Heart right ventricle (tissue), 16 donors: Measurements from ENCODE around the gene WDR64. TPM values are rescaled to one million over a fixed set of nuclear protein-coding genes. Genes with fewer than 3 reads are reported as not detected.

Experiments
- ATAC-seq, 8 donors: fragments of 200-7000 bp; cut with Tn5 transposase; one replicate each; pipeline ENCODE4 v1.9.1; 2020; ENCODE audit warnings: mild to moderate bottlenecking in 8 of 8, moderate library complexity in 8 of 8, moderate number of reproducible peaks in 1 of 8
- DNase-seq, 2 donors: peaks; one replicate each; pipeline ENCODE4 v3.0.0-alpha.2; 2020
- H3K27ac ChIP-seq, 10 donors: fragments of 200-600 bp; sonication (generic) in 2 of 10; one replicate each; pipeline versions ENCODE4 v1.5.0 to v1.8.0; 2020 to 2022; ENCODE audit warnings: mild to moderate bottlenecking in 3 of 10
- H3K27me3 ChIP-seq, 7 donors: fragments of 200-600 bp; one replicate each; pipeline ENCODE4 v1.8.0; 2021 to 2022; ENCODE audit warnings: mild to moderate bottlenecking in 2 of 7
- H3K36me3 ChIP-seq, 9 donors: fragments of 200-600 bp; sonication (generic) in 1 of 9; one replicate each; pipeline versions ENCODE4 v1.5.0 to v1.8.0; 2020 to 2022; ENCODE audit warnings: mild to moderate bottlenecking in 2 of 9
- H3K4me1 ChIP-seq, 9 donors: fragments of 200-600 bp; sonication (generic) in 1 of 9; one replicate each; pipeline versions ENCODE4 v1.5.0 to v1.8.0; 2020 to 2022; ENCODE audit warnings: mild to moderate bottlenecking in 4 of 9
- H3K4me3 ChIP-seq, 10 donors: fragments of 200-600 bp; sonication (generic) in 2 of 10; one replicate each; pipeline versions ENCODE4 v1.5.0 to v1.8.0; 2020 to 2022; ENCODE audit warnings: mild to moderate bottlenecking in 7 of 10, moderate library complexity in 2 of 10
- H3K9me3 ChIP-seq, 11 donors: fragments of 200-600 bp in 10 of 11; sonication (generic) in 2 of 11; one replicate each; pipeline versions ENCODE4 v1.5.0 to v1.8.0; 2013 to 2022; ENCODE audit warnings: mild to moderate bottlenecking in 2 of 11, control low read depth in 1 of 11, moderate library complexity in 1 of 11
- CTCF ChIP-seq, 9 donors: fragments of 200-600 bp; sonication (generic) in 2 of 9; IDR thresholded peaks; one replicate each; pipeline versions ENCODE4 v1.5.0 to v1.8.0; 2021 to 2022; ENCODE audit warnings: antibody characterized with exemption in 9 of 9, mild to moderate bottlenecking in 5 of 9, moderate library complexity in 1 of 9
- WGBS, 2 donors: extraction: QIAGEN DNeasy Blood & Tissue Kit; methylation state at CpG; one replicate each; pipeline ENCODE4 v1.1.7; 2013; ENCODE audit warnings: inconsistent platforms in 1 of 2; 5-methylcytosine and 5-hydroxymethylcytosine counted together
- intact Hi-C, 10 donors: fragments of 100-400 bp; cut with DNase I; formaldehyde crosslinking; loops; one replicate each; pipeline versions ENCODE4 v1.11.1 to v1.14.2; 2022
- polyA plus RNA-seq, 2 donors: library from polyadenylated mRNA; stranded (reverse); fragments of 200-250 nt; gene quantifications; one replicate each; pipeline ENCODE4 v1.2.3, GENCODE V29; 2013
- total RNA-seq, 10 donors: library from RNA; stranded (reverse); fragmentation: NEBNext Ultra II Directional in 3 of 10; extraction: Animal tissue kit (Norgen Biotek cat#: 25700) in 3 of 10; gene quantifications; one replicate each; pipeline versions ENCODE4 v1.2.1 to v1.2.4, GENCODE V29; 2021 to 2023
- donor health status: Arrhythmogenic right ventricular cardiomyopathy.
- donor health status: ischemic (EF 13 %, LVEDD 7.1; RV severe dilation, severe dysfunction).
- donor health status: healthy with polysubstance abuse.
- donor health status: DM: no; HTN: yes; CAD: no.
- donor health status: DM: no; HTN: no; CAD: no.
- donor health status: ischemic (EF 25% LVEDD 6.9; RV normal size, moderate dysfunction).
- donor health status: ischemic (EF 25% LVEDD 5.7; RV mildly dilated, moderate dysfunction).
- donor health status: healthy.
- donor health status: DM: yes; HTN: yes; CAD: no.
- donor health status: Ischemic cardiomyopathy.
- donor health status: ischemic (EF 35%, LVEDD 5.7; RV mildly dilated, moderate dysfunction).
- donor health status: nonischemic (EF 11% LVEDD 7.7; RV severe dilation, severe dysfunction).
- donor health status: DM: yes; HTN: yes; CAD: no.
- donor health status: PGD.
- donor health status: ischemic (EF 29% LVEDD 5.4; RV normal size, mild dysfunction).
- donor health status: nonischemic (EF 23%, LVEDD 6.1; RV moderate dilation, normal function).

Gene WDR64
- total and polyA plus RNA-seq, 12 donors, result 0.59 TPM; not detected in 11

DNA sequence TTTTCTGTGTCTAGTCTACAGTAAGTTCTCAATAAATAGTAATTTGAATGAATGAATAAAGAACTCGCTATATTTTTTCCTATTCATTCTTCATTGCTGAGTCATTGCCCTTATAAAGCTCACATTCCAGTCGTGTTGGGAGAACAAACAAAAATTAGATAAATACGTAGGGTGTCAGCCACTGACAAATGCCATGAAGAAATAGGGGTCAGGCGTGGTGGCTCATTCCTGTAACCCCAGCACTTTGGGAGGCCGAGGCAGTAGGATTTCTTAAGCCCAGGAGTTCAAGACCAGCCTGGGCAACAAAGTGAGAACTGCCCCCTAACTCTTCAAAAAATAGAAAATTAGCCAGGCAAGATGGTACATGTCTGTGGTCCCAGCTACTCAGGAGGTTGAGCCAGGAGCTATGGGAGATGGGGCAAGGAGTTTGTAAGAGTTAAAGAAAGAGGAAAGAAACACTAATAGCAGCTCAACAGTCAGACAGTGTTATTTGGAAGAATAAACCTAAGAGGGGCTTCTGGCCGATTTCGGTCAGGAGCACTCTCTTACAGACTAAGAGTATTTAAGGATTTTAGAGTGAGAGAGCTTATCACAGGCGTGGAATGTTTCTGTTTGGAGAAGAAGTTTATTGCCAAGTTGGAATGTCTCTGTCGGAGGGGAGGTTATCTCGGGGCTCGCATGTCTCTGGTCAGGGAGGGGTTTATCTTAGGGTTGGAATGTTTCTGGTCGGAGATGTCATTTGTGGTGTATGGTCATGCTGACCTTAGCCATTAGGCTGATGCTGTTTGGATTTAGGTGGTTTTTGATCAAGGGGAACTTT, 10.1 kb upstream of the WDR64 start:
- peaks cover 0 to 29% (median 12%) of the 10 kb centered on the region in 9 donors for H3K4me1 ChIP-seq
- H3K4me3 ChIP-seq, result no peak overlapping the region
- WGBS, 2 donors, result 63 to 68% methylated on average over 12 of the region's 12 CpGs
- DNase-seq (no peak), ATAC-seq (no peak)
- intact Hi-C loops, result loop anchor here in 2 of 10 donors (5.0 to 10.0 kb wide), 2 partner anchors 125 to 203 kb away; partner anchors contain the start of genes EXO1 (in 1 of the 2) and FH (in 1 of the 2)
- H3K27ac ChIP-seq, result no peak overlapping the region
- no peak for TF ChIP-seq CTCF (IDR thresholded peaks at IDR 0.05)
- no peaks in the 10 kb centered on the region for H3K27me3 ChIP-seq
- H3K9me3 ChIP-seq, result peaks cover 0 to 20% (median 0%) of the 10 kb centered on the region in 11 donors
- no peaks in the 10 kb centered on the region for H3K36me3 ChIP-seq

GRCh38 chr1:241642593-241642944, 9.5 kb upstream of the WDR64 start:
- peaks cover 0 to 23% (median 12%) of the 10 kb centered on the region in 9 donors for H3K4me1 ChIP-seq
- no peak overlapping the region for H3K27ac ChIP-seq
- intact Hi-C loops, result loop anchor here in 2 of 10 donors (5.0 to 10.0 kb wide), 2 partner anchors 125 to 202 kb away; partner anchors contain the start of genes EXO1 (in 1 of the 2) and FH (in 1 of the 2)
- no peaks in the 10 kb centered on the region for H3K36me3 ChIP-seq
- DNase-seq, result no peak
- no peak for ATAC-seq
- WGBS, 2 donors, result 94 to 96% methylated on average over 1 of the region's 1 CpG
- H3K4me3 ChIP-seq, result no peak overlapping the region
- no peak for TF ChIP-seq CTCF (IDR thresholded peaks at IDR 0.05)
- peaks cover 0 to 20% (median 0%) of the 10 kb centered on the region in 11 donors for H3K9me3 ChIP-seq
- H3K27me3 ChIP-seq, result no peaks in the 10 kb centered on the region

DNA sequence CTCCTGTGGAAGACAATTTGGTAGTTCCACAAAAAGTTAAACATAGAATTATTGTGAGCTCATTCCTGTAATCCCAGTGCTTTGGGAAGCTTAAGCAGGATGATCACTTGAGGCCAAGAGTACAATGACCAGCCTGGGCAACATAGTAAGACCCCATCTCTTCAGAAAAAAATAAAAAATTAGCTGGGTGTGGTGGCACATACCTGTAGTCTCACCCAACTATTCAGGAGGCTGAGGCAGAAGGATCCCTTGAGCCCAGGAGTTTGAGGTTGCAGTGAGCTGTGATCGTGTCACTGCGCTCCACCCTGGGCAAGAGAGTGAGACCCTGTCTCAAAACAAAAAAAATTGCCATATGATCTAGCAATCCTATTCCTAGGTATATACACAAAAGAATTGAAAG, 7.8 kb upstream of the WDR64 start:
- intact Hi-C loops, result loop anchor here in 2 of 10 donors (5.0 to 10.0 kb wide), 2 partner anchors 127 to 201 kb away; partner anchors contain the start of genes EXO1 (in 1 of the 2) and FH (in 1 of the 2)
- Histone ChIP-seq H3K4me1 (peaks cover 0 to 7% (median under 1%) of the 10 kb centered on the region in 9 donors), H3K27ac (no peak overlapping the region), H3K36me3 (no peaks in the 10 kb centered on the region), H3K4me3 (no peak overlapping the region), H3K27me3 (peaks cover 0 to 1% (median 0%) of the 10 kb centered on the region in 7 donors), H3K9me3 (peaks cover 0 to 20% (median 0%) of the 10 kb centered on the region in 11 donors)
- ATAC-seq (no peak), DNase-seq (no peak)
- 93 to 97% methylated on average over 2 of the region's 2 CpGs for WGBS, 2 donors
- no peak for TF ChIP-seq CTCF (IDR thresholded peaks at IDR 0.05)

DNA sequence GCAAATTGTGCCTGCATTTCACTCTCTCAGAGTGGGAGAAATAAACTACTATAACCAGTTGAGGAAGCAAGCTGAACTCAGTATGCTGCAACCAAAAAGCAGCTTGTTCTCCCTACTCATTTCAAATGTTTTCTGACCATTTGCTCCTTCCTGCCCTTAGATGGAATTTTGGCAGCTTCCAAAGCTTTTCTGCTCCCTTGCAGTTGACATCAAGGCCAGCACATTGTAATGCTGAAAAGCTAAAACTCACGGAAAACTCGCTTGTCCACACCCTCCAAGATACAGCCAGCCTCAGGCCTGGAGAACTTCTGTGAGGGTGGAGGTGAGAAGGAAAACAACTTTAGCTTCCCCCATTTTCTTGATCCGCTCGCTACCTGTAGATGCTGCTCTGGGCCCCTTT, 6.9 kb upstream of the WDR64 start:
- Histone ChIP-seq H3K36me3 (no peaks in the 10 kb centered on the region), H3K27ac (no peak overlapping the region), H3K27me3 (peaks cover 0 to 4% (median 0%) of the 10 kb centered on the region in 7 donors), H3K4me3 (no peak overlapping the region), H3K4me1 (peaks cover 0 to 5% (median 0%) of the 10 kb centered on the region in 9 donors), H3K9me3 (peaks cover 0 to 20% (median 0%) of the 10 kb centered on the region in 11 donors)
- no peak for ATAC-seq
- intact Hi-C loops, result loop anchor here in 1 of 10 donors (10.0 kb wide), 1 partner anchor 200 kb away; the partner anchor contains the start of gene EXO1
- no peak for TF ChIP-seq CTCF (IDR thresholded peaks at IDR 0.05)
- no peak for DNase-seq
- 65 to 66% methylated on average over 4 of the region's 4 CpGs for WGBS, 2 donors
